Activated CD4-positive, CD25-positive, alpha-beta regulatory T cell (primary cell): Measurements from ENCODE around the gene LRRC7.

Experiments used
- DNase-seq, 4 experiments: peaks; one replicate each; lab custom pipeline; 2025; lab: John Stamatoyannopoulos, UW

The LRRC7 gene

DNA sequence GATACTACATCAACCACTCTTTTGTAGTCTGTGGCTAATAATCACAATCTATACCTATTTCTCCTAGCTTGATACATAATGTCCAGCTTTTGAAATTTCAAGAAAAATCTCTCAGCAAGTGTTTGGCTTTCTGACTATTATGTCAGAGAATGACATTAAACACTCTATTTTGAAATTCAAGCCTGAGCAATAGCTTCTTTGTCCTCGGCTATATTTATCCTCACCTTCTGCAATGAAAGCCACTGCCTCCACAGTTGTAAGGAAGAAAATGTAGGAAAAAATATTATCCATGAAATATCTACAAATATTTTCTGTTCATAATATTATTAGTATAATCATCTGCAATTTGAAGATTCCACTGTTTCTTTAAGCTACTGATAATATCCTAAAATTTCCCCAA, 22.1 kb downstream of the LRRC7 start:
- DNase-seq = no peak

DNA sequence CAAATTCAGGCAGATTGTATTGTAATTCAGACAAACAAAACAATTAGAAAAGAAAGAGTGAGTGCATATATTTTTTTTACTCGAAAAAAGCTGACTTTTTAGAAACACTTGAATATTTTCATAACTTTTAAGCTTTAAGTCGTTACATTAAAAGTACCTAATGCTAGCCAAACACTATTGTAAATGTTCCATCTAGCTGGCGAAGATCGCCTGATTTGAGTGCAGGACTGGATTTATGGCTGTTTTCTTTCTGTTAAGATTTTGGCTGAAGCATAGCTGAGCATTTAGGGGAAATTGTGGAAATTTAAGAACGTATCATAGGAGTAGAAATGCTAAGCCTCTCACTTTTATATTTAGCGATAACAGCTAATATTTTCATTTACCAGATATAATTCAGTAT, 24.6 kb downstream of the LRRC7 start:
- DNase-seq = no peak

DNA sequence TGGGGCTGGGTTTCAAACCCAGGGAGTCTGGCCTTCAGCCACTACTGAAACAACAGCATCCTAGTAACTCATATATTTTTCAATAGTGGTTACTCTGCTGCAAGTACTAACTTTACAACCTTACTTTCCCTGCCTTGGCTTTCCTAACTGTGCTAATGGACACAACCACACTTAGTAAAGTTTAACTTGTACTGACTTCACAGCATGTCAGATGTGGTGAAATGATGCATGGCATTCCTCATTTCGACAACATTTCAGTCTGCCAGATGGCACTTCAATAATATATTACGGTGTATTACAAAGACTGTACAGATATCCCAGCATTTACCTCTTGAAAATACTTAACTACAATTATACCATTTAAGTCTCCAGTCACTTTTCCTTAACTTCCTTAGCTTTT, 27.8 kb downstream of the LRRC7 start:
- DNase-seq = no peak

DNA sequence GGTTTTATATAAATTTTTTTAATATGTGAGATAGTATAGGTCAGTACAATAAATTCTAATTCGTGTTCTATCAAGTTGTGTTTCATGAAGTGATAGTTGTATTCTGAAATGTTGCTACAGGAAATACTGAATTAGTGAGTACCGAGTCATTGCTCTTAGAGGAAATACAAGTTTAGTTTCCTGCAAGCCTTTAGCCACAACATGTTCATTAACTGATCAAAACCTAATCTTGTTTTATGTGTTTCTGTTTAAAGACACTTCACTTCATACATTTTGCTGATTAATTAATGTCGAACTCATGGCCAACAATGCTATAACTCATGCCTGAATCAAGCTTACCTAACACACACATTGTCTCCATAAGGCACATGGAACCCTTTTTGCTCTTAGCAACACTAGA, 43.6 kb downstream of the LRRC7 start:
- no peak for DNase-seq

DNA sequence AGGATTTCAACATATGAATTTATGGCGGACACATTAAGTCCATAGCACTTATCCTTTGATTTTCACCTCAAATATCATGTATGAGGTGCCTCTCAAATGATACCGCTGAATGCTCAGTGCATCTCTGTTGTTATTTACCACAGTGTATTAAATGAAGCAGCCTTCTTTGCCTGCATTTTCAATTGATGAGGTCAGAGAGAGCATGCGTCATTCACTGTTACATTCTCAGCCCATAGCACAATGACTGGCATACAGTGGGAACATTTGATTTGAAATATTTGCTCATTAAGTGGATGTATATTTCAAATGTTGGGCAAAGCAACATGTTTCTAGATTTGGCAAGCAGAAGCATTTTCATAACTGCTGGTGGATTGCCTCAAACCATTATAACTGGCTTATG, 45.7 kb downstream of the LRRC7 start:
- no peak for DNase-seq

DNA sequence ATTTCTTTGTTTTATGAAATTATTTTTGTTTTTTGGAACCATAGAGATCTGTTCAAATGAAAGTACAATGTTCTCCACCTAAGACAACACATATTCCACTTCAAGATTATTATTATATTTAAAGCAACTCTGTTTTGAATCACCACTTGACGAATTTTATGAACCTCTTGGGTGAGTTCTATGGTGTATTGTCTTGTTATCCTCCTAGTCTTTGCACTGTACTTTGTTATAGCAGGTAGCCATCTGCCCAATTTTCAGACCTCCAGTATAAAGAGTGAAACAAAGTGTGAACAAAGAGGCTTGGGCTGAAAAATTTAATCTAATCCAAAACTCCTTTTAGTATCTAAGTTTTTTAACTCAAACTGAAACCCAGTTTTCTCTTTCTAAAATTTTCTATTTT, 71.0 kb downstream of the LRRC7 start:
- DNase-seq = no peak

DNA sequence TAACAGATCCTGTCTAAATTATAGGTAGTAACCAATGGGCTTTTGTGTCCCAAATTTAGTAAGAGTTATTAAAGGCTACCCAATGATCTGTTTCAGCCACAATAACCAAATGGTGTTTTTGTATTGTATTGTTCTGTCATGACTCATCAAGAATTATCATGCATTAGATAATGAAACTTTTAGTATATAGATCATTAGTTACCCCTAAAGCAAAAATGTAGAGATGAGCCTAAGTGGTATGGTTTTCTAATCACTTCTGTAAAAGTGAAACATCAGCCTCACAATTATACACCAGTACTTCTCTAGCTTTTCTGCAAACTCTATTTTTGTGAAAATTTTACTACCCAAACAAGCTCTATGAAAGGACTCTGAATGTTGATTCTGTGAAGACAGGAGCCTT, 71.4 kb downstream of the LRRC7 start:
- no peak for DNase-seq

DNA sequence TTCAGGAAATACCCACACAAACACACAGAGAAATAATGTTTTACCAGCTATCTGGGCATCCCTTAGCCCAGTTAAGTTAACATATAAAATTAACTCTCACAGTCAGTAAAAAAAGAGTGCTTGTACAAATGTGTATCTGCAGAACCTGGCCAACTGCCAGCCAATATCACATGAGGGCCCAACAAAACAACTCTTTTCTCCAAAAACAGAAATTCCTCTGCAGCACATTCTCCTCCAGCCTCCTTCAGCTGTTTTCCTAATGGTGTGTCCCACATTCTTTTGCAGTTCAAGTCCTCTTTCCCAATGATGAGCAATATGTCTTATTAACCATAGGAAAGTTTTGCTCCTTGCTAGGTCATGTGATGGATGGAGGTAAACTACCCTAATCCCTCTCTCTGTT, 75.5 kb downstream of the LRRC7 start:
- DNase-seq = no peak

DNA sequence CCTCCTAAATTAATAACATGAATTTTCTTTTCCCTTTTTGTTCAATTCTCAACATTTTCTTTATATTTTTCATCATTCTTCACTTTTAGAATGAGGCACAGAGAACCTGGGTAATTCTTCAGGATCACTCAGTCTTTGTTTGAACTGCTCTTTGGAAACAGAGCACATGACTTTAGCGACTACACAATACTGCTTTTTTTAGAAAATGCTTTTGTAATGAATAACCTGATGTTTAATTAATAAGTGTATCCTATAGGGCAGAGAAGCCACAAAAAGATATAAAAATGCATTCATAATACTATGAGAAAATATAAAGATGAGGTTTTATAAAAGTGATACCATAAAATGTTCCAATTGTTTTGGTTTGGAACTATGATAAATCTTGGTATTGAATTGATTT, 77.8 kb downstream of the LRRC7 start:
- no peak for DNase-seq

DNA sequence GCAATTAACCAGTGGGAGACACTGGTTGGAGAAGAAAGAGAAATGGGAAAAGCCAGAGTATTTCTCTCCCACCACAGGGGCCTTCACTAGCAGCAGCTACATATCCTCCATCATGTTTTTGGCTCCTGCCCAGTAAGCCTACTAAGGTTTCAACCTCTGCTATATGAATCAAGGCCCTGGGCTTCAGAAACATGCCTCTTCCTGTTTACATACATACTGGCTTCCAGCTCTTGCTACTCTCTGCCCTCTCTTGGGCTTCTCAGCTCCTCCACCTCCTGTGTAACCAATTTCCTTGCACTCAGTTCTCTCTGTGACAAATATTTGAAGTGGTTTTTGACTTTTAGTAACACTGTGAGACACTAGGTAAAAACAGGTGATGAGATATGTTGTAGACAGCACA, 80.8 kb downstream of the LRRC7 start:
- no peak for DNase-seq

DNA sequence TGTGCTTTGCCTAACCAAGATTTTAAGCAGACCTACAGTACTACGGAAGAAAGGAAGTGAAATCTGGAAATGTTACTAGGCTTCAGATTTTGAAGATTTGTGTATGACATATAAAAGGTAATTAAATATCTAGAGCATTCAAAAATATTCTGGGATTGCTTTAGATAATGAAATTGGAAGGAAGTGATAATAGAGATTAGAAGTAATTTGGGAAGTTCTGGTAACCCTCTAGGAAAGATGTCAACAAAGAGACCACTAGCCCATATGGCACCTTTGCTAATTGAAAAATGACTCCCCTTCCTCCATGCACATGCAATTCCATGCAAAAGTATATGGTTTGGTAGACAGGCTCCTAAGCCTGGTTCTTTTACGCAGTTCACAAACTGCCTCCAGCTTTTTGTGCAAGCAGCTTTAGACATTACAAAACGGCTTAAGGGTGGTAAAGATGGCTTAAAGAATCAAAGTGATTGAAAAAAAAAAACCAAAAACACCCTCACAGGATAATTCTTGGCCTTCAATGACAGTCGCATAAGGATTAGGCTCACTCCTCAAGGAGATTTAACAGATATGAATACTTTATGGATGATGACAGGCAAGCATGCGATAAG, 81.8 kb downstream of the LRRC7 start:
- no peak for DNase-seq

DNA sequence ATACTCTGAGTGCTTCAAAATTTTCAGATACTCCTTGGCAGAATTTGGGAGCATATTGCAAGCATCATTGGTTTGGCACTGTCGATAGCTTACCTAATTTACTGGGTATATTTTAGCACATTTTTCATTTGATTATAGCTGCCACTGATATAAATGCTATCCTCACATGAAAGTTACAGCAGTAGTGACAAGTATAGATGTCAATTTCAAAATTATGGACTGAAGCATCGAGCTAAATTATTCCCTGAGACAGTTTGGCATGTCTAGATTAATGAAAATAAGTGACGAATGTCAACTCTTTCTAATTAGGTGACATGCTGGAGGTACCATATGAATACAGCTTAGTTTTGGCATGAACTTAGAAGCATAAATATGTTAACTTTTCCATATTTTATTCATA, 83.1 kb downstream of the LRRC7 start:
- DNase-seq = no peak

DNA sequence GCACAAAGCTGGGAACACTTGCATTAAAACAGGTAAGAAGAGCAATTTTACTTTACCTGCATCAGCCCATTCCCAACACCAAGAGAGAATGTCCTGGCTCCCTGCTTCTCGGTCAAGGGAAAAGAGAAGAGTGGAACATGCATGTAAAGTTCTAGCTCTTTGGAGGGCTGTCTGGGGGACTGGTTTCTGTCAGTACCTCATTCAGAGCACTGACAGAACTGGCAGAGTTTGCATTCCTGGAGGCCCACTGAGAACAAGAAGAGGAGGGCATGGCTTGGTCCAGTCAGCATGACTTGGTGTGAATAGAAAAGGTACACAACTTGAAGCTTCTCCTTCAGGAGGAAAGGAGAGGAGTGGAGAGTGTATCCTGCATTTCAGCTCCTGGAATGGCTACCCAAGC, 83.9 kb downstream of the LRRC7 start:
- no peak for DNase-seq

DNA sequence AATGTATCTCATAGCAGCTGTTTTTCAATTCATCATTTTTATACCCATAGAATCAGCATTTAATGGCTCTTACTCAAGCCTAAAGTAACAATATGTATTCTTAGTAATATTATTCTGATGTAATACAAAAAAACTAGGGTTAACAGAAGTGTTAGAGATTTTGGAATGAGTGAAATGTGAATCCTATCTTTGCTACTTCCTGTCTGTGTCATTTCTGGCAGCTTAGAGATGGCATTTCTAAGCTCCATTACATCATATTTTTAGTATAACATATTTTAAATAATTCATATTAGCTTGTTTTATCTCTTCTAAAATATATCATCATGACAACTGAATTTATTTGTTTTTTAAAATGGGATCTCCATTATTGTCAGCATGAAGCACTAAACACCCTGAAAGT, 90.2 kb downstream of the LRRC7 start:
- DNase-seq = no peak

DNA sequence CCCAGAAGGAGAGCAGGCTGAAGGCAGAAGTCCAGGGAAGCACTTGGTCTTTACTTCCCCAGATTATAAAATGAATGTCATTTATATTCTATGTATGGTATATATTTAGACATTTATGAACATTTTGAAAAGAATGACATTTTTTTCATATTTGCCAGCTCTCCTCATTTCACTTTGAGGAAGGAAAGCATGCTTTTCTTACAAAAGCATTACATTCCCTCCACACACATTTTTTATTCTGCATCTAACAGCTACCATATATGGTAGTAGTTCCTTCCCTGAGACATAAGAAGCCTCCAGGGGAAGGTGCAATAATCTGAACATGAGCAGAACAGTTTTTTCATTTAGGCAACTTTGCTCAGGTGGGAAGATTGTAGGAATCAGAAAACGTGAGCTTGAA, 94.0 kb downstream of the LRRC7 start:
- DNase-seq = no peak

DNA sequence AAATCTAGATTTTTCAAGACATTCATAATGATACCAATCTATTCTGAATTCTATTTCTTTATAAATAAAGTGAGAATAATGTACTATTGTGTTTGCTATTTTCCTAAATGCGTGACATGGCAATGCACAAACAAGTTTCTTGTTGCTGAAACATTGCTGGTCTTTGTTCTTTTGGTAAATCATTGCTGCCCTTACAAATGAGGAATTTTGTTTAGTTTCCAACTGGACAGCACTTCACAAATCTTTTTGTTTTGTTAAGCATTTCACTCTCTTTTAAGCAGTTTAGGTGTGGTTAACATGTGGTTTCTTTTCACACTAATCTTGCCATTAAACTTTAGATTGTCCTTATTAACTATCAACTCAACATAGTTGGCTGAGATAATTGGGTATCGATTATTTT, 94.6 kb downstream of the LRRC7 start:
- DNase-seq = no peak

DNA sequence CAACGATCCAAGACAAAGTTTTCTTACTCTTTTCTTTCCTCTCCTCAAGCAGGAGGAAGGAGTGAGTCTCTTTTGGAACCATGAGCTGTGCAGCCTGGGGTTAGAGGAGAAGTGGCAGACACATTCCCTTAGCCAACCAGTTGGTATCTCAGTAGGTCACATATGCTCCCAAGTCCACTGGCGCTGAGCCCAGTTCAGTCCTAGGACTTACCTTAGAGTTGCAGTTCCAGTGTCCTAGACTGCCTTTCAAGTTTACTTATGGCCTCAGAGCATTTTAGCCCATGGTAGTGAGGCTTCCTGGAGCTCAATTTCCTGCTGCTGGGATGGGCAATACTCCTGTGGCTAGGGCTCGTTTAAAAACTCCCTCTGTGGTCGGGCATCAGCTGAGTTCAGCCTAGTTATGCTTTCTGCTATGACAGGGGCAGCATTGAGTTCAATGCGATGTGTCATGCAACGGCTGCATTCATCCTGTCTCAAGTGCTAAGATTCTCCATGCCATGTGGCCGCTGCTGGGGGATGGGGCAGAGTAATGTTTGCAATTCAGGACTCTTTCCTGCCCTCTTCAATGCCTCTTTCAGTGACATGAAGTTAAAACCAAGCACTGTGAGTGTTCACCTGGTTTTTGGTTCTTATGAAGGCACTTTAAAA, 103.8 kb downstream of the LRRC7 start:
- no peak for DNase-seq

DNA sequence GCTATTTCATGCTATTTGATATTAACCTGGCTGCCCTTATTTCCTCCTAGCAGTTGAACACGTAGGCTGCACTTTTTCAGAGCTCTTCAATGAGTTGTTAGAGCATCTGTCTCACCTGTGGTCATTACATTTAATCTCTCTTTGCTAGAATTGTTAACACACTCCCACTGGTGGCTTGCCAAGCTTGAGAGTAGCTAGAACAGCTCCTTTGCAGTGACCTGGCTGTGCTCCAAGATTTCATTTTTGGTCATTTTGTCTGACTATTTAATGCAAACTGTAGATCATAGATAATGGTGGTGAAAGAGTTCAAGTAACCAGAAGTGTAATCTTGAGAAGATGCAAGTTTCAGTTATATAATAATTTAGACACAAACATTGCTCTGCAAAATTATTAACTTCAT, 105.6 kb downstream of the LRRC7 start:
- DNase-seq = no peak

DNA sequence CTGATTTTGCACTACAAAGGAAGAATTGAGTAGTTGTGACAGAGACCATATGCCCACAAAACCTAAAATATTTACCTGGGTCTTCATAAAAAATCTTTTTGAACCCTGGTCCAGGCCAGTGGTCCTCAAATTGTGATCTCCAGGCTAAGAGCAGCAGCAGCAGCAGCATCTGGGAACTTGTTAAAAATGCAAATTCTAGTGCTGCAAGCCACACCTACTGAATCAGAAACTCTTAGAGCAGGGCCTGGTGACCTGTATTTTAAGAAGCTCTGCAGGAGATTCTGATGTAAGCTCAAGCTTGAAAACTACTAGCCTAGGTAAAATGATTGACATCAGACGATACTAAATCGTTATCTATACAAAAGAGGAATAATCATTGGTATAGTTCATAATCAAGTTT, 112.2 kb downstream of the LRRC7 start:
- DNase-seq = no peak

DNA sequence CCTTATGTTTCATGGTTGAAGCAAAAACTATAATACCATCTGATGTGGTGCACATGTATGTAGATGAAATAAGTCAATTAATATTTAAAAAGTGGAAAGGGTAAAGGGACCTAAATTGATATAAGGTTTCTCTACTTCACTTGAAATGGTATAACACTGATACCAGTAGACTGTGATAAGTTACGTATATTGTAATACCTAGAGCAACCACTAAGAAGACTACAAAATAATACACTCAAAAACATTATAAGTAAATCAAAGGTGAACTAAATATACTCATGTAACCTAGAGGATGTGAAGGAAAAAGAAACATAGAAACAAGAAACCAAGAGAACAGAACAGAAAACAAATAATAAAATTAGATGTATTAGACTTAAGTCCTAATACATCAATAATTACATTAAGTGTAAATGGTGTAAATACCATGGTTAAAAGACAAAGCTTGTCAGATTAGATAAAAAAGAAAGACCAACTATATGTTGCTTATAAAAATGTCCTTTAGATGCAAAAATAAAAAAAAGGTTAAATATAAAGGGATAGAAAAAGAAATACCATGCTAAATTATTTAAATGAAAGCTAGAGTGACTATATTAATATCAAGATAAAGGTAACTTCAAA, 118.8 kb downstream of the LRRC7 start:
- no peak for DNase-seq

DNA sequence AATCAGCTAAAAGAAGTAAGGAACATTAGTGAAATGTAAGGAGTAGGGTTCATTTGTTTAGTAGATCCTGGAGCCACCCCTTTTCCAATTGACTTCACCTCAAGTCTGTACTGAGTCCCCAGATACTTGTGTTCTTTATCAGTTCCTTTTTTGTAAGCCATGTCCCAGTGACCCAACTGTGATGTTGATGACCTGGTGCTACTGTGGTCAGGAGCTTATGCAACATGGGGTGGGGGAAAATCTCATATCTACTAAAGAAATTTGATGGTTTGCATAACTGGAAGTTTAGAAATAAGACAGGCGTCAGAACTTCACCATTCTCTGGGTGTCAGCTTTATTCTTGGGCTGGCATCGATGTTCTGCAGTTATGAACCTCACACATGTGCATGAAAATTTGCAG, 120.5 kb downstream of the LRRC7 start:
- no peak for DNase-seq

DNA sequence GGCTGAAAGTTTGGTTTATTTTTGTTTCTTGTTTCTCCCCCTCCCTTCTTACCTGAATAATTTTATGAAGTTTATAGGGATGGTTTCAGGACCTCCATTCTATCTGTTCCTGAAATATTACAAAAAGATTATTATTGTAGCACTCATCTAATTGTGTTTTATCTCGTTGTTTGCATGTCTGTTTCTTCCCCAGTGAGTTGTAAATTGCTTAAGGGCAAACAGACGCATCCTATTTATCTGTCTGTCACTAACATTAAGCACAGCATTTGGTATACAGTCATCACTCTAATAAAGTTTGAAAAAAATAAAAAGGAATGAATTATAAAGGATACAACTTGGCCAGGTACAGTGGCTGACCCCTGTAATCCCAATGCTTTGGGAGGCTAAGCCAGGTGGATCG, 123.5 kb downstream of the LRRC7 start:
- no peak for DNase-seq

DNA sequence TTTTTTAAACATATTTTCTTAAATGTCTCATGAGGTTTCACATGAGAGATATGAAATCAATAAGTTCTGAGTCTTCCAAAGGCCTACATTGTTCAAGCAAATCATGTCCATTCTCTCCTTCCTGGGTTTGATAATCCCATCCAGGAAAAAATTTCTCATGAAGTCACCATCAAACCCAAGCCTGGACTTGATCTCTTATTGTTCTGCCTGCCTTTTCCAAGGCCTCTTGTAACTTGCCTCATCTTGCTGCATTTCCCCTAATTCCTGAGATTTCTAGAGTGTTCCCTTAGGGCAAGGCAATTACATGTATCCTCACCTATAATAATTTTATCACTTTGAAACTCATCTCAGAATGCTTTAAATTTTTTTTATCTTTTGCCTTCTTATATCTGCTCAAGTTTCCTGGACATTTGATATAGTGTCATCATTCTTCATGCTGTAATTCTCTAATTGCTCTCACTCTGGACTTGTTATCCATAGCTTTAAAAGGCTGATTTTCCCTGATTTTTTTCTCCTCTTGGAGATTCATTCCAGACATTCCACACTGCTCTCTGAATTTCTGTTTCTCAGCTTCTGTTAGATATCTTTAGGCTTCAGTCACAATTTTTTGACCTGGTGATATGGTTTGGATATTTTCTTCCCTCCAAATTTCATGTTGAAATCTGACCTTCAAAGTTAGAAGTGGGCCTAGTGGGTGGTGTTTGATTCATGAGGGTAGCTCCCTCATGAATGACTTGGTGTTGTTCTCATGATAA, 126.4 kb downstream of the LRRC7 start:
- no peak for DNase-seq
